OCI-LY1 (cell line): ENCODE results near the gene NUAK1.

Experiments used
- CTCF ChIP-seq: fragments of 200-600 bp; sonication (generic), shearing (Covaris generic); IDR thresholded peaks from 2 replicates; pipeline ENCODE4 v1.5.1; 2017; ENCODE audit warnings: mild to moderate bottlenecking, antibody characterized with exemption, low read length, moderate library complexity, mixed read lengths
- EZH2 ChIP-seq: fragments of 200-600 bp; sonication (generic), shearing (Covaris generic); IDR thresholded peaks from 2 replicates; pipeline ENCODE4 v1.8.0; 2017; ENCODE audit warnings: borderline replicate concordance, mixed run types, mild to moderate bottlenecking, antibody characterized with exemption, low read length, moderate library complexity, mixed read lengths

- TF ChIP-seq CTCF = no peak
- TF ChIP-seq EZH2 = no peak
These were observed 53.5 kb downstream of the NUAK1 start for GRCh38 chr12:106085213-106085612.
